Stimulated activated CD8-positive, alpha-beta memory T cell treated with anti-CD3 and anti-CD28 coated beads, Interleukin-7, amount 100 ng/mL, for 1 hour (primary cell): ENCODE data around the gene SMIM41.

Source experiments
- DNase-seq, 2 donors: peaks; one replicate each; pipeline ENCODE4 v3.0.0-alpha.2; 2020; ENCODE audit warnings: low read depth in 2 of 2

The SMIM41 gene

GRCh38 chr12:52147367-52147963, 68.0 kb downstream of the SMIM41 start:
- DNase-seq, result no peak

GRCh38 chr12:52147964-52148463, 68.5 kb downstream of the SMIM41 start:
- no peak for DNase-seq

- DNase-seq, result no peak
Measured at GRCh38 chr12:52148464-52149181, 69.1 kb downstream of the SMIM41 start.

GRCh38 chr12:52149182-52149641, 69.7 kb downstream of the SMIM41 start:
- no peak for DNase-seq

- DNase-seq, result no peak
Measured at GRCh38 chr12:52149651-52150241, 70.2 kb downstream of the SMIM41 start.

- no peak for DNase-seq
Measured at GRCh38 chr12:52151153-52151836, 71.8 kb downstream of the SMIM41 start.

GRCh38 chr12:52151837-52152783, 72.6 kb downstream of the SMIM41 start:
- DNase-seq, result peak; percentile 33 to 48

GRCh38 chr12:52152905-52153317, 73.4 kb downstream of the SMIM41 start:
- DNase-seq, result no peak

GRCh38 chr12:52155048-52155868, 75.8 kb downstream of the SMIM41 start:
- DNase-seq, result no peak

- DNase-seq, result no peak
Measured at GRCh38 chr12:52156311-52156710, 76.8 kb downstream of the SMIM41 start.

GRCh38 chr12:52156757-52157565, 77.5 kb downstream of the SMIM41 start:
- peak; percentile 32 to 57 for DNase-seq

- DNase-seq, result no peak
Measured at GRCh38 chr12:52157566-52158150, 78.2 kb downstream of the SMIM41 start.
